GM19395 (cell line): Measurements from ENCODE around the gene SPAG9.

ENCODE experiments used
- ATAC-seq: cut with Tn5 transposase; IDR thresholded peaks from one replicate; pipeline ENCODE4 v1.9.1; 2021; ENCODE audit warnings: mild to moderate bottlenecking, moderate library complexity; ENCODE audit not compliant: unreplicated experiment

Gene SPAG9

DNA sequence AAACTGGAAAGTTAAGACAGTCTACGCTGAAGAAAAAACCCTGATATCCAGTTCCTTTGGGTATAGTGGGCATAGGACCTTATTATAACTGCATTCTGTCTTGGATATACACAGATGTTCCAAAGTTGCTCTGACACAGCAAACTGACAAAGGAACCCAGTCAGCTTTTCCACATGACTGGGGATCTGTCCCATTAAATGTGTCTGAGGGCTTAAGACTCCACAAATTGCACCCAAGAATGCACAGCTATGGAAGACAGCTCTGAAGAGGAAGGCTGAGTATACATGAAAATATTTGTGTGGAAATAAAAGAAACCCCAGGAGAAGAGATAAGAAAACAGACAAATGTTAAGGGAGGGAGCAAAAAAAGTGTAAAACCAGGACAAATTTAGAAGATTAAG, 114.1 kb downstream of the SPAG9 start:
- ATAC-seq = no peak

DNA sequence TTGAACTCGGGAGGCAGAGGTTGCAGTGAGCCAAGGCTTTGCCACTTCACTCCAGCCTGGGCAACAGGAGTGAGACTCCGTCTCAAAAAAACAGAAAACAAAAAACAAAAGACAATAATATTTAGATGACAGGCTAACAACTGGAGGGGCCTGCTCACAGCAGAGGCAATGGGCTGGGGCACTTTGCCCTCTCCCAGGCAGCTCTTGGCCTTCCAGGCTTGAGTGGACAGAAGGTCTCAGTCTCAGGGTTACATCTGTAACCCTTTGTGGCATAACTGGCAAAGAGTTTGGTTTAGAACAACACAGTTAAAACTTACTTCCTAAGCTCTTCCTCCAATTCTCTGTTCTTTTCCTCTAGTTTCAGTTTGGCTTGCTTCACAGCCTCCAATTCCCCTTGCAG, 114.9 kb downstream of the SPAG9 start:
- ATAC-seq = no peak

DNA sequence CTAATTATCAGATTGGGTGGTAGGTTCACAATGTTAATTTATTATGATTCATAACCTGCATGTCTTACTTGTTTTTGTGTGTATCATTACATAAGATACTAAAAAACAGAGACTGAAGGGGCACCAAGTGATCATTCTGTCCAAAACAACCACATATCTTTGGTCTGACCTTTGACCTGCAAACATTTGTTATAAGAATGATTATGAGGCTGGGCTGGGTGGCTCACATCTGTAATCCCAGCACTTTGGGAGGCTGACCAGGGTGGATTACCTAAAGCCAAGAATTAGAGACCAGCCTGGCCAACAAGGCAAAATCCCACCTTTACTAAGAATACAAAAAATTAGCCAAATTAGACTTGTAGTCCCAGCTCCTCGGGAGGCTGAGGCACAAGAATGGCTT, 116.4 kb downstream of the SPAG9 start:
- no peak for ATAC-seq

DNA sequence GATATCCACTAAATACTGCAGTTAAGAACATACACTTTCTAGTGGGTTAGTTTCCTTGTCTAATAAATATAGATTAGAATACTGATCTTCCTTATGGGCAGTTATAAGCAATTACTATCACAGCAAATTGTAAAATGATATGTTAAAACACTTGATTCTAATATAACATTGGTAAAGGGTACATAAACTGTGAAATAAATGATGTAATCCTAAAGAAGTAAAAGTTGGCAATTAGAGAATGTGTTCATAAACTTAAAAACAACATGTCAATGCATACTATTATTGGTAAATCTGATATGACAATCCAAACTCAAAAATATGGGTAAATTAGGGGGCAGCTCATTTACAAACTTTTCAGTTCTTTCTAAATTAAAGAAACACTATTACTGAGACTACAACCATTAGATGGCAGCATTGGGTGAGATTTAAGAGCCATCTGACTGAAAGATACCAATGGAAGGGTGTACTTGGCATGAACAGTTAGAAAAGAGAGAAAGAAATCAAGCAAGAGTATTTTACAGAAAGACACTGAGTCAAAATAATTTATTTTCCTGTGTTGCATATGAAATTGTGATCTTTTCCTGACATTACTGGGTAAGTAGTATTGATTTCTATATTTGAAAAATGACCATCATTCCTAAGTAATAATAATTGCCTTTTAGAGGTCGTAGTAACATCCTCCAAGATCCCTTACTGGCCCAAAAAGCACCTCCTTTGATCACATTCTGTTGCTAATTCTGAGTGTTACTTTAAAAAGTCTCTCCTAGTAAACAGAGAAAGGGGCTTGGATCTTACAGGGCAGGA, 119.6 kb downstream of the SPAG9 start:
- ATAC-seq = no peak

DNA sequence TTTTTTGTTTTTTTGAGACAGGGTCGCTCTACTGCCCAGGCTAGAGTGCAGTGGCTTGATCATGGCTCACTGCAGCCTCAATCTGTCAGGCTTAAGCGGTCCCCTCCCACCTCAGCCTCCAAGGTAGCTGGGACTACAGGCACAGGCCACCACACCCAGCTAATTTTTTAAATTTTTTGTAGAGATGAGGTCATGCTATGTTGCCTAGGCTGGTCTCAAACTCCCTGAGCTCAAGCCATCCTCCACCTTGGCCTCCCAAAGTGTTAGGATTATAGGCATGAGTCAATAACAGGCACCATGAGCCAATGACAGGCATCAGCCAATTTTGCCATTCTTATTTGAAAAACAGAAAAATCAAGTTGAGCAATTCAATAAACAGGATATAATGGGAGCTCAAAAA, 125.0 kb downstream of the SPAG9 start:
- no peak for ATAC-seq

DNA sequence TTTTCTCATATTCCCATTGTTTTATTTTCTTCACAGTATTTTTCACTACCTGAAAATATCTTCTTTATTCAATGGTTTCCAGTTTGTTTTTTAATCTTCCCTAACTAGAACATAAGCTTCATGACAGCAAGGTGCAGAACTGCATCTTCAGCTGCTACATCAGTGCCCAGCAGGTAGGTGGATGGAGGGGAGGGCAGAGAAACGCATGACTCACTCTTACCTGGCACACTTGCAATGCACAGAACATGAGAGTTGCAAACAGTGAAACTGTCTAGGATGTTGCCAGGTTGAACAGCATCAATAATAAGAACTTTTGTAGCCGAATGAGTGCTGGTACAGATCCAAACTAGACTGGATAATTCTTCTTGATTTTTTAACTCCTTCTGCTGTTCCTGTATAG, 127.1 kb downstream of the SPAG9 start:
- ATAC-seq = no peak

DNA sequence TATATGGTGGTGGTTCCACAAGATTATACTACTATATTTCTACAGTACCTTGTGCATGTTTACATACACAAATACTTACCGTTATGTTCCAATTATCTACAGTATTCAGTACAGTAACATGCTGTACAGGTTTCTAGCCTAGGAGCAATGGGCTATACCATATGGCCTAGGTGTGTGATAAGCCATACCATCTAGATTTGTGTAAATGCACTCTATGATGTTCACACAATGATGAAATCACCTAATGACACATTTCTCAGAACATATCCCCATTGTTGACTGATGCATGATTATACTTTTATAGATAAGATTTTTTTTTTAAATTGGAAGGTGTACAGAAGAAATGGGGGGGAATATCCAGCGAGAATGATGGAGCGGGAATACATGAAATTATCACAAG, 131.5 kb downstream of the SPAG9 start:
- no peak for ATAC-seq

DNA sequence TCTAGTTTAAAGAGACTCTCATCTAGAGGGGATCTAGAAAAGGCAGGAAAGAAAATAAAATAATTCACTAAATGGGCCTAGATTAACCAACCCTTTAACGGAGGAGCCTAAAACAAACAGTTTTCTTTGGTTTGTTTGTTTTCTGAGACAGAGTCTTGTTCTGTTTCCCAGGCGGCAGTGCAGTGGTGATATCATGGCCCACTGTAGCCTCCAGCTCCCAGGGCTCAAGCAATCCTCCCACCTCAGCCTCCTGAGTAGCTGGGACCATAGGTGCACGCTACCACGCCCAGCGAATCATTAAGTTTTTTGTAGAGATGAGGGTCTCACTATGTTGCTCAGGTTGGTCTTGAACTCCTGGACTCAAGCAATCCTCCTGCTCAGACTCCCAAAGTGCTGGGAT, 132.2 kb downstream of the SPAG9 start:
- no peak for ATAC-seq

DNA sequence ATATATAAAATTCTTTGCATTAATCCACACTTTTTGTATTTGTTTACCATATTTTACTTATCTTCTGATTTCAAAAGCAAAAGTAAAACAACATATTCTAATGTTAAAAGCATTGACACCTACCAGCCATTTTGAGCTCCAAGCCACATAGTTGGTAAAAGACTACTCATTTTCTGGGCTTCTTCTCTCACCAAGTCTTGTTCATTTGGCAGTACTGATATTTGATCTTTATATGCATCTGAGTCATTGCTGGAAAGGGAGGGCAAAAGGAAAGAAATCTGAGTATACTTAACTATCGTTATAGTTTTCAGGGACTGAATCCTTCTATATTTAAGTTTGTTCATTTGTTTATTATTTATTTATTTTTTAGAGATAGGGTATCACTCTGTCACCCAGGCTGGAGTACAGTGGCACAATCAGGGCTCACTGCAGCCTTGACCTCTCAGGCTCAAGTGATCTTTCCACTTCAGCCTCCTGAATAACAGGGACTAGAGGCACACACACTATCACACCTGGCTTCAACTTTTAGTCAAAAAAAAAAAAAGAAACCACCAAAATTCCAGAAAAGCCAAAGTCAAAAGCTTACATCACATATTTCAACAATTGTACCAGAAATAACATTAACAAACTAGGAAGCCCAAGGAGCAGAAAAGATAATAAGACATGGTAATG, 133.5 kb downstream of the SPAG9 start:
- ATAC-seq = no peak

DNA sequence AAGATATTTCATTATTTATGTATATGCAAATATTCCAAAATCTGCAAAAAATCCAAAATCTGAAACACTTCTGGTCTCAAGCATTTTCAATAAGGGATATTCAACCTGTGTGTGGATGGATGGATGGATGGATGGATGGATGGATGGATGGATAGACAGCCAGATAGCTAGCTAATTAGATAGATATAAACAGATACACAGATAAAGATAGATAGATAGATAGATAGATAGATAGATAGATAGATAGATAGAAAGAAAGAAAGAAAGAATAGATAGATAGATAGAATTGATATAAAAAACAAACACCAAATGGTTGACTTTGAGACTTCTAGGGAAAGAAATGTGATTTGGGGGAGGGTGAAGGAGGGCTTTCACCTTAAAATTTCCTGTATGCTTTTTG, 139.4 kb downstream of the SPAG9 start:
- no peak for ATAC-seq

DNA sequence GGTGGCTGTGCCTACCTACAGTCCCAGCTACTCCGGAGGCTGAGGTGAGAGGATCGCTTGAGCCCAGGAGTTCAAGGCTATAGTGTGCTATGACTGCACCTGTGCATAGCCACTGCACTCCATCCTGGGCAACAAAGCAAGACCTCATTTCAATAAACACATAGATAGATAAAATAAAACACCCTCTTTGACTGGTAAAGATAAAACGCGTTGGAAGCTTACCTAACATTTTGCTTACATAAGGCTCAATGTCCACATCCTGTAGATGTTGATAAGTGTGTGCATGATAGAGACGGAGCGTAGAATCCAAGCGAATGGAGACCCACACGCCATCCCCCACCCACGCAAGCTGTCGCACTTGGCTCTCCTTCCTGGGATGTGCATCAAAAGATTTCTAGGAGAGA, 141.1 kb downstream of the SPAG9 start:
- no peak for ATAC-seq

DNA sequence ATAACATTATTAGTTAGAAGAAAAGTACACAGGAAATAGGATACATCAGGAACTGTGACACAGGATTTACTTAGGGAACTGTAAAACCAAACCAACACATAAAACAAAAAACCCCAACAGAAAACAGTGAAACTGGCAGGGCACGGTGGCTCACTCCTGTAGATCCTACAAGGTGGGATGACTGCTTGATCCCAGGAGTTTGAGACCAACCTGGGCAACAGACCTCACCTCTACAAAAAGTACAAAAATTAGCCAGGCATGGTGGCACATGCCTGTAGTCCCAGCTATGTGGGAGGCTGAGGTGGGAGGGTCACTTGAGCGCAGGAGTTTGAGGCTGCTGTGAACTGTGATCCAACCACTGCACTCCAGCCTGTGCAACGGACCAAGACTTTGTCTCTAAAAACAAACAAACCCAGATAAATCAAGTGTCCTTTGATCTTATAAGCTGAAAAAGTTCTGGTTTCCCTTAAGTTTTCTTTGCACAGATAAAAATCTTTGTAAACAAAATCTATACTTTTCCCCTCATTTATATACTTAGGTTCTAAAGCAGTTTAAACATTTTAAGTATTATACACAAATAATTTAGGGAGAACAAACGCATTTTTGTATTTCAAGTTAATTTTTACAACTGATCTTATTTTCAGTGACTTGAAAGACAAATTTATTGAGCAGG, 143.0 kb downstream of the SPAG9 start:
- no peak for ATAC-seq

DNA sequence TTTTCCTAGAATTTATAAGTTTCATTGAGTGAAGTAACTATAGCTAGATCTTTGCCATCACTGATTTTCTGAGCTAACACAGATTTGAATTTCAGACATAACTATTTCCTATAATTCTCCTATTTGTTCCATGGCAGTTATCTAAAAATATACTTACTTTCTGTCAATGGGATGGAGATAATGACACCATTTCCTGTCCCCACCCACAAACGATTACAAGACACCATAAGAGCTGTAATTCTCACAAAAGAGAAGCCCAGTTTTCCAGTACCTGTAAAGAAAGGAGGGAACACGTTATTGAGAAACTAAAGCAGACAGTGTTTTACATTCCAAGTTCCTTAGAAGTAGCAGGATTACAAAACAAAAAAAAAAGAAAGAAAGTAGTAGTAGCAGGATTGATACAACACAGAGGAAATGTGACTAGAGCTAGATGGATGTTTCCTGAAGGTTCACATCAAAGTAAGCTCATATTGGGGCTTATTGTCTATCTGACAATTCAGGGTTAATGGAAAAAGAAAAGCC, 143.7 kb downstream of the SPAG9 start:
- no peak for ATAC-seq

DNA sequence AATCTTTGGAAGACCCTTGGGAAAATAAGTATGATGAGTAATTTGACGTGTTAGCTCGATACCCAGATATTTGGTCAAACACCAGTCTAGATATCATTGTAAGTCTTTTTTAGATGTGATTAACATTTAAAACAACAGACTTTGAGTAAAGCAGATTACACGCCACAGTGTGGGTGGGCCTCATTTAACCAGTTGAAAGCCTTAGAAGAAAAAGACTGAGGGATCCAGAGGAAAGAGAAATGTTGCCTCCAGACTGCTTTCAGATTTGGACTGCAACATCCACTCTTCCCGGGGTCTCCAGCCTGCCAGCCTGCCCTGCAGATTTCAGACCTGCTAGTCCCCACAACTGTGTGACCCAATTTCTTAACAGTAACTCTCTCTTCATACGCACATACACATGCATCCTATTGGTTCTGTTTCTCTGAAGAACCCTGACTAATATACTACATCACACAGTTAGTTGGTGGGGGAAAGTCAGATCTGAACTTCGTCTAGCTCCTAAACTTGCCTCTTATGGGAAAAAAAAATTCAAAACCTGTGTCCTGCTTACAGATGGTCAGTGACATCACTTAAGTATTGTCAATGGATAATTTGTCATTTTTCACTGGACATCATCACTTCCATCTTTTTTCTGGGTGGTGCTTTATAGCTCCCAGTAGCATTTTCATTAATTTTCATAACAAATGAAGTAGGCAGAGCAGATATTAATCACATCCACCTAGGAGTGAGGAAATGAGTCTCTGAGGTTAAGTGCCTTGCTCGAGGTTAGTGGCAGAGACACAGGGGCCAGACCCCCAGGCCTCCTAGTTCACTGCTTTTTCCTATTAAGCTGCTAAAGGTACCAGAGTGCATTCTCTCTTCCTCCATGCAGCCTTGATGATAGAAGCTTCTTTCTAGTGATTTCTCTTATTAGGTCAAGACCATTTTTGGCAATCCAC, 146.8 kb downstream of the SPAG9 start:
- no peak for ATAC-seq

DNA sequence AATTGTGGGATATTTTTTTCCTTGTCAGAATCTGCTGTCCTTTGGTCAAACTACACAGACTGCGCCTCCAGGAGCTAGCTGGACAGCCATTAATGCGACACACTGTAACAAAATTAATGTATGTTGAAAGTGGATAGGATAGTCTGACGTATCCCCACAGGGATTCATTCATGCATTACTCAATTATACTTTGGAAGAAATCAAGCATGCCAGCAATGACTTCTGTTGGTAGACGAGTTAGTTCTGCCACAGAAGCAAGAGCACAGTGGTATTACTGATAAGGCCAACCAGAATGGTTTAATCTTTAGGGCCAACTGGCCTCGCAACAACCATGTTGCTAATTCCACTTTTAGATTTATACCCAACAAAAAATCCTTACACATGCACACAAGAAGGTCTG, 148.1 kb downstream of the SPAG9 start:
- ATAC-seq = no peak

DNA sequence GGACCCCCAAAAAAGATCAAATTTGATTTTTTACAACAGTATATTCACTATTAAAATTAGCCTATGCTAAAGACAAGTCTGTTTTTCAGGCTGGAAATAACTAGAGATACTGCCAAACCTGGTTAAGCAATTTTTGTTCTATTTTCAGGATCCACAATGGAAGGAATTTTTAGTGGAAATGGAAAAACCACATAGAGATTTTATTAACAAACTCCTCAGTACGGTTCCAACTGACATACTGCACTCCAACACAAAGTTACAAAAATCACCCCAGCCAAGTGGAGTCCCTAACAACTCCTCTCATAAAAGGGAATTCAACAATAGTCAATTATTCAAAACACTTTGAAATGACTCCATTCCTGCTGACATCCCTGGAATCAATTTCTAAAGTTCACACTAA, 152.9 kb downstream of the SPAG9 start:
- ATAC-seq = no peak

DNA sequence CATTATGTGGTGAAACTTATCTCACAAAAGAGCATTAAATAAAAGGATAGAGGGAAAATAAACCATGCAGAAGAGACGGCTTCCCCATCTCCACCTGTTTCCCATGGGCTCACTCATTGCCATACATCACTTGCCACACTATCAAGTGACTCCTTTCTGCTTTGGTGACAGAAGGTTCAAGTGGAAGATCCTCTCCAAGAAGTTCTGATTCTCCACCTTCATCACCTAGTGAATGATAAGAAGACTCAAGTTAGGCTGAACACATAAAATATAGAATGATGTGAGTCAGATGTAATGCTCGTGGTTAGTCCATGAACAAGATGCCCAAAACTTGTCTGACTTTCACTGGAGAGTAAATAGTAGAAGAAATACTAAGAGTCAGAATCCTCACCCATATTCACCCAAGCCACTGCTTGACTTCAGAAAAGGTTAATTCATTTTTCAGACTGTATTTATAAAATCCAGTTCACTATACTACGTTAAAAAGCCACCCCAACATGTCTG, 154.5 kb downstream of the SPAG9 start:
- ATAC-seq = no peak

DNA sequence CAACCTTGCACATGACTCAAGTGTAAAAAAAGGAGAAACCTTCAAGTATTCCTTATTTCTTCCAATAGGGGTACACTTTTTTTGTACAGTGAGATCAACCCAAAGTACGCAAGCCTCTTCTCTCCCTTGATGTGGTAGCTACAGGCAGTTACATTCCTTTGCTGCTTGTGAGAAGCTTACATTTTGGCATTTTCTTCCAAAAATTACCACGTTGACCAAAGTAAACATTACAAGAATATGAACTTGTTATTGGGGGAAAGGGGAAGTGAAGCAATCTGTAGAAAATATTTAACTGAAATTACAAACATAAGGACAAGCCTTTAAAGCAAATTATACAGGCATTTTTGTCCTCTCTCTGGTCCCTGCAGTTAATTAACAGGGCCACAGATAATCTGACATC, 157.5 kb downstream of the SPAG9 start:
- ATAC-seq = no peak

DNA sequence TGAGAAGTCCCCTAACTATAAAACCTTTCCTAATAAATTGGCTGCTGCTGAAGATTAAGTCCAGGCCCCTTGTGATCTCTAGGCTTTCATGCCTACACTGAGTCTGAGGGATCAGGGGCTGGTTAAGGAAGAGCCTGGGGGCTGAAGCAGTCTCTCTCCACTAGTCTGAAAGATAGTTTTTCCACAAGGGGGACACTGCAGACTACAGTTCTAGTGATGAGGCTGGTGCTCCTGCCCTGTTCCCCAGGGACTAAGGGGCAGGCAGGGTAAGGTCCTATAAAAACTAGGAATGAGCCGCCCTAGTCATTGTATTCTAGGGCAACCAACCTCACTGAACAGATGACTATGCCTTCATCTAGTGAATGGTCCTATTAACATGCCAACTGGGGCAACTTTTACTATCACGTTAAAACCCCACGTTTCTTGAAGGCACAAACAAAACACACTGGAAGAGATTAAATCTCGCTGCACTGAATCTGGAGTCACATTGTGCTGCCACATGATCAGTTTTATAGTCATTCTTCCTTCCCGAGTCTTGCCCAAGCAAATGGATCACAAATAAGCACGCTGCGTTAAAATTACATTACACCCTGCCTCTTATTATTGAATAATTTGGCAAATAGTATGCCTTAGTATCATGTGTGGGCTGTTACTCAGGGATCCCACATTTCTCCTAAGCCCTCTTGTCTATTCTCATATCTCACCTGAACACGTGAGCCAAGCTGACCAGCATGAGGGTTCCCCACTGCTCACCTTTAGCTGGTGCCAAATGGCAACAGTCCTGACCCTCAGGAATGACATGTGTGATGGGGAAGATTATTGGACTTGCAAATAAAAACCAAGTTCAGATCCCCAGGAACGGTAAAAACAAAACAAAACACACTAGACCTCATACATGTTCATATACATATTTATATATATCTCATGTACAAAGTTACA, 159.1 kb downstream of the SPAG9 start:
- no peak for ATAC-seq

DNA sequence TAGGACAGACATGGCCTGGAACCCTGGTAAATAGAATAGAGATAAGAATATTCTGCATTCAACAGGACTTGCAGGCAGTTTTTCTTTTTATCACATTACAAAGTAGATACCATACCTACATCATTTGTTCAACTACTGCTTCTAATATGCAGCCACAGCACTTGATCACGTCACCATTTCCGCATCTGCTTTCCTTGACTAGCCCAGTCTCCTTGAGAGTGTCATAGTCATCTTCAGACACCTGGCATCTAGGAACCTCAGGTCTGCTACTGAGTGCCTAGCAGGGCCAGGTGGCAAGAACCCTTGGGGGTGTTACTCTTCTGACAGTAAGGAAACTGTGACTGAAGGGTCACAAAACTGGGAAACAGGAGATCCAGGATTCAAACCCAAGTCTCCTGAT, 161.3 kb downstream of the SPAG9 start:
- no peak for ATAC-seq
